Mucosa of descending colon (tissue), 3 donors: ENCODE measurements around the gene PRKAA2. TPM values are rescaled to one million over a fixed set of nuclear protein-coding genes. Genes with fewer than 3 reads are reported as not detected.

Source experiments
- ATAC-seq: fragments of 200-7000 bp; cut with Tn5 transposase; one replicate; pipeline ENCODE4 v1.9.1; 2020; ENCODE audit warnings: mild to moderate bottlenecking, moderate library complexity
- DNase-seq, 3 donors: peaks; one replicate each; pipeline ENCODE4 v3.0.0-alpha.2; 2020
- H3K36me3 ChIP-seq: fragments of 200-600 bp; one replicate; pipeline ENCODE4 v1.8.0; 2021; ENCODE audit warnings: low read depth, mild to moderate bottlenecking
- H3K4me1 ChIP-seq: fragments of 200-600 bp; one replicate; pipeline ENCODE4 v1.8.0; 2021; ENCODE audit warnings: low read depth, mild to moderate bottlenecking
- H3K4me3 ChIP-seq: fragments of 200-600 bp; one replicate; pipeline ENCODE4 v1.8.0; 2021; ENCODE audit warnings: mild to moderate bottlenecking
- H3K9me3 ChIP-seq: fragments of 200-600 bp; one replicate; pipeline ENCODE4 v1.8.0; 2021; ENCODE audit warnings: mild to moderate bottlenecking
- intact Hi-C, 2 donors: fragments of 100-400 bp; cut with DNase I in 1 of 2; cut with micrococcal nuclease in 1 of 2; formaldehyde crosslinking; loops; one replicate each; pipeline versions ENCODE4 v1.11.0 to v1.11.1; 2022; cut with DNase I, micrococcal nuclease
- total RNA-seq, 3 donors: library from RNA; stranded (reverse); fragmentation: NEBNext Ultra II Directional in 2 of 3; extraction: Animal tissue kit (Norgen Biotek cat#: 25700) in 2 of 3; gene quantifications; one replicate each; pipeline versions ENCODE4 v1.2.1 to v1.2.4, GENCODE V29; 2021 to 2023
- TF ChIP-seq, protein P1 (sequence below): fragments of 200-600 bp; IDR thresholded peaks from one replicate; pipeline ENCODE4 v1.8.0; 2022; ENCODE audit warnings: antibody characterized with exemption, mild to moderate bottlenecking
- donor health status: DM: no; HTN: no; CAD: no; lungs with moderate emphysema.
- donor health status: DM: no; HTN: no; CAD: no.
- donor health status: DM: no; HTN: yes; CAD: no.

Gene PRKAA2
- total RNA-seq, 3 donors from 2014 or later, result 2.4 to 19.2 (median 3.1) TPM

DNA sequence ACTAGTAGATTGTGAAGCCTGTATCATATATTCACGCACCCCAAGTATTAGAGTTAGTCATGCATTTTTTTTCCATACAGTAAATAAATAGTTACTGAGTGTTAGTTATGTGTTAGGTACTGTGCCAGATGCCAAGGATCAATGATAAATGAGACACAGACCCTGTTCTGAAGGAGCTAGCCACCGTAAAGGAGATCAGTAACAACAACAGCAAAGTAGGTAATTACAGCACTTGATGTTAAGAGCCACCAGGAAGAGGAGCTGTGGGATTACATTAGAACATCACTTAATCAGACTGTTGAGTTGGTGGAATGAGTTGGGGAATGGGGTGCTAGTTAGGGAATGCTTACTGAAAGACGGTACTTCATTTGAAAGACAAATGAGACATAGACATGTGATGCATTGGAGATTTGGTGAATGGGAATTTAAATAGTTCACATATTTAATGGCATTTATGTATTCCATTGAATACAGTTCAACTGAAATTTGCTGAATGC, 21.0 kb downstream of the PRKAA2 start:
- H3K9me3 ChIP-seq, result no peaks in the 10 kb centered on the region
- TF ChIP-seq, protein P1, sequence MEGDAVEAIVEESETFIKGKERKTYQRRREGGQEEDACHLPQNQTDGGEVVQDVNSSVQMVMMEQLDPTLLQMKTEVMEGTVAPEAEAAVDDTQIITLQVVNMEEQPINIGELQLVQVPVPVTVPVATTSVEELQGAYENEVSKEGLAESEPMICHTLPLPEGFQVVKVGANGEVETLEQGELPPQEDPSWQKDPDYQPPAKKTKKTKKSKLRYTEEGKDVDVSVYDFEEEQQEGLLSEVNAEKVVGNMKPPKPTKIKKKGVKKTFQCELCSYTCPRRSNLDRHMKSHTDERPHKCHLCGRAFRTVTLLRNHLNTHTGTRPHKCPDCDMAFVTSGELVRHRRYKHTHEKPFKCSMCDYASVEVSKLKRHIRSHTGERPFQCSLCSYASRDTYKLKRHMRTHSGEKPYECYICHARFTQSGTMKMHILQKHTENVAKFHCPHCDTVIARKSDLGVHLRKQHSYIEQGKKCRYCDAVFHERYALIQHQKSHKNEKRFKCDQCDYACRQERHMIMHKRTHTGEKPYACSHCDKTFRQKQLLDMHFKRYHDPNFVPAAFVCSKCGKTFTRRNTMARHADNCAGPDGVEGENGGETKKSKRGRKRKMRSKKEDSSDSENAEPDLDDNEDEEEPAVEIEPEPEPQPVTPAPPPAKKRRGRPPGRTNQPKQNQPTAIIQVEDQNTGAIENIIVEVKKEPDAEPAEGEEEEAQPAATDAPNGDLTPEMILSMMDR, result no peak
- no peaks in the 10 kb centered on the region for H3K4me1 ChIP-seq
- no peak for DNase-seq
- ATAC-seq, result no peak
- intact Hi-C loops, result no loop called here
- H3K36me3 ChIP-seq, result no peaks in the 10 kb centered on the region
- H3K4me3 ChIP-seq, result no peak overlapping the region

- no peaks in the 10 kb centered on the region for H3K36me3 ChIP-seq
- no peak for ATAC-seq
- no peak overlapping the region for H3K4me3 ChIP-seq
- H3K9me3 ChIP-seq, result no peaks in the 10 kb centered on the region
- no peak for DNase-seq
- H3K4me1 ChIP-seq, result no peaks in the 10 kb centered on the region
- TF ChIP-seq, protein P1, result no peak
- intact Hi-C loops, result no loop called here
These were observed 25.2 kb downstream of the PRKAA2 start for GRCh38 chr1:56670350-56670749.

GRCh38 chr1:56671085-56671484, 26.0 kb downstream of the PRKAA2 start:
- no peak for ATAC-seq
- H3K4me1 ChIP-seq, result no peaks in the 10 kb centered on the region
- DNase-seq, result no peak
- H3K36me3 ChIP-seq, result no peaks in the 10 kb centered on the region
- TF ChIP-seq, protein P1, result no peak
- intact Hi-C loops, result no loop called here
- H3K4me3 ChIP-seq, result no peak overlapping the region
- H3K9me3 ChIP-seq, result no peaks in the 10 kb centered on the region

DNA sequence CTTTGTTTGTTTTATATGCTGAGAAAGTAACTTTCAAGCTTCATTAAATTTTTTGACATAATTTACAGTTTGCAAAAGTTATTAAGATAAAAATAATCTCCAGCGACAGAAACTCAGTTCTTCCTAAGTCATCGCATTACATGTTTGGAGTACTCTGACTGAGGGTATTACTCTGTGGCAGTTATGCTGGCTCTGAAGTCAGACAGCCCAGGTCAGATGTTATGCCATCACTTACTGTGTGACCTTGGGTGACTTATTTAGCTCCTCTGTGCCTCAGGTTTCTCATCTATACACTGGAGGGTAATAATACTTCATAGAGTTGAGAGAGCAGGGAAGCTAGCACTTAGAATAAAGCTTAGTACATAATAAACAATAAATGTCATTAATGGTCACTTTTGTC, 26.4 kb downstream of the PRKAA2 start:
- ATAC-seq, result no peak
- Histone ChIP-seq H3K36me3 (no peaks in the 10 kb centered on the region), H3K4me3 (no peak overlapping the region), H3K4me1 (no peaks in the 10 kb centered on the region), H3K9me3 (no peaks in the 10 kb centered on the region)
- intact Hi-C loops, result no loop called here
- no peak for DNase-seq
- TF ChIP-seq, protein P1, result no peak

GRCh38 chr1:56672579-56672978, 27.5 kb downstream of the PRKAA2 start:
- no peaks in the 10 kb centered on the region for H3K36me3 ChIP-seq
- intact Hi-C loops, result no loop called here
- DNase-seq (no peak), ATAC-seq (no peak)
- H3K9me3 ChIP-seq, result no peaks in the 10 kb centered on the region
- TF ChIP-seq, protein P1, result no peak
- no peak overlapping the region for H3K4me3 ChIP-seq
- H3K4me1 ChIP-seq, result no peaks in the 10 kb centered on the region

DNA sequence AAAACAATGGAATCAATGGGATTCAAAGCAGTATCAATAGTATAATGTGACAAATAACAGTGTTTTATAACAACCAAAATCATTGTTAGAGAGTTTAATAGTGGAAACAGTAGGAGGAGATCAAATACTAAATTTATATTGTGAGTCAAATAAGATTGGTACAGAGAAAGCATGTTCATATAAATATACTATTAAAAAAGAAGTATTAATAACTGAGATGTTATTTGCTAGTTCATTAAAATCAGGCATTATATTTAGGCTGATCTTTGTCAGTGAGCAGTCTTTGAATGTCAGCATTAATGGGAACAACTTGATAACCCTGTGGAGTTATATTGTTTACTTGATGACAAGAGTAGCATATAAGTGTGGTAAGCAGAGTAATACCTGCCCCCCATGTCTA, 30.6 kb downstream of the PRKAA2 start:
- intact Hi-C loops, result no loop called here
- DNase-seq (no peak), ATAC-seq (no peak)
- TF ChIP-seq, protein P1, result no peak
- no peaks in the 10 kb centered on the region for H3K4me1 ChIP-seq
- no peaks in the 10 kb centered on the region for H3K9me3 ChIP-seq
- H3K36me3 ChIP-seq, result no peaks in the 10 kb centered on the region
- no peak overlapping the region for H3K4me3 ChIP-seq
